ENCODE measurements around the gene UBE2D2.

The UBE2D2 gene

GRCh38 chr5:139633295-139634027, 72.3 kb downstream of the UBE2D2 start:
- in situ Hi-C loops (cut with HindIII; ENCODE audit: low sequenced_read_pairs) = loop anchor here (5.0 kb wide), 2 partner anchors 111 to 139 kb away; no protein-coding TSS in a partner anchor

DNA sequence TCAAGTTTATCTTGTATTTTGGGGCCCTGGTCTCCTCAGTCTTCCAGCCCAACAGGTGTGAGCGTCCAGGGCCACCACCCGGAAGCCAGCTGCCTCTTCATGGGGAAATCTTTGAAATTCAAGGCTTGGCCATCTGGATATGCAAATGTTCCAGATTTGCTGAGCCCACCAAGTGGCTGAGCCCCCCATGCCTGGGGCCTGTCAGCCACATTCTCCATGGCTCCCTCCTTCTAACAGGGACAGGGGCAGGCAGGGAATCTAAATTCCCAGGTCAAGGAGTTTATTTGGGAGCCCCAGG, 72.8 kb downstream of the UBE2D2 start:
- in situ Hi-C loops (cut with HindIII; ENCODE audit: low sequenced_read_pairs) = loop anchor here (5.0 kb wide), 2 partner anchors 112 to 138 kb away; no protein-coding TSS in a partner anchor

DNA sequence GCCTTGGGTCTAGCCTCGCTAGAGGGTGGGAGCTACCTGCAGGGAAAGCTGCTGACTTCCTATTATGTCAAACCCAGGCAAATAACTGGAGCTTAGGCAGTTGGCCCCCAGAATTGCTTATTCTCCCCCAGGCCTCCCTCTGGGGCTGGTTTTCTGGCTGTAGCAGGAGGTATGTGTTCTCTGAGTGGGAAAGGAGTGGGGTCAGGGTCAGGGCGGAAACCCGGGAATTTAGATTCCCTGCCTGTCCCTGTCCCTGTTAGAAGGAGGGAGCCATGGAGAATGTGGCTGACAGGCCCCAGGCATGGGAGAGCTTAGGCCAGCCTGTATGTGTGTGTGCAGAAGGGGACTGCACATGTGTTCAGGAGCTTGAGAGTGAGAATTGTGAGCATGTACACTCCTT, 73.4 kb downstream of the UBE2D2 start:
- in situ Hi-C loops (cut with HindIII; ENCODE audit: low sequenced_read_pairs) = loop anchor here (5.0 kb wide), 2 partner anchors 112 to 138 kb away; no protein-coding TSS in a partner anchor

- in situ Hi-C loops (cut with HindIII; ENCODE audit: low sequenced_read_pairs) = no loop called here
Measured at GRCh38 chr5:139635191-139635590, 74.1 kb downstream of the UBE2D2 start.

DNA sequence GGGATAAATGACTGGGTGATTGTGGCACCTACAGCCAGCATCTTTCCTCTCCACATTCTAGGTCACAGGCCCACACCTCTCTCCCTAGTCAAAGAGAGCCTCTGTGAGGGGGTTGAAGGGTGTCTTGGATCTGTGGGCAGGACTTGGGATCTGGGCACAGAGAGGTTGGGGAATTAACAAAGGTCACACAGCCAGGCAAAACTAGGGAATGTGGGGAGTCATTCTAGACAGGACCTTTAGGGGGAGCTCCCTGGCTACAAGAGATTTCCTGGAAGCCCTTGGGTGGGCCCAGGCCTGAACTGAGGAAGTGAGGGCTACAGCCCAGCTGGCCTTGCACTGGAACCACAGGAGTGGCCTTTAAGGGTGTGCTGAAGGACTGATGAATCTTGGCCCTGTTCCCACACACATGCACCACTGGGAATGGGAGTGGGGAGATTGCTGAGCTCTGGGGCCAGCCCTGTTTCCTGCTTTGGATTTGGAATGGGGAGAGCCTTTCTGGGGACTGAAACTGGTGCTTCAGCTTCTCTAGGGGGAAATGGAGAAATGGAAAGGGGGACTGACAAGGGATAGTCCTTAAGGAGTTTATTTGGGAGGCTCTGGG, 74.6 kb downstream of the UBE2D2 start:
- in situ Hi-C loops (cut with HindIII; ENCODE audit: low sequenced_read_pairs) = no loop called here

DNA sequence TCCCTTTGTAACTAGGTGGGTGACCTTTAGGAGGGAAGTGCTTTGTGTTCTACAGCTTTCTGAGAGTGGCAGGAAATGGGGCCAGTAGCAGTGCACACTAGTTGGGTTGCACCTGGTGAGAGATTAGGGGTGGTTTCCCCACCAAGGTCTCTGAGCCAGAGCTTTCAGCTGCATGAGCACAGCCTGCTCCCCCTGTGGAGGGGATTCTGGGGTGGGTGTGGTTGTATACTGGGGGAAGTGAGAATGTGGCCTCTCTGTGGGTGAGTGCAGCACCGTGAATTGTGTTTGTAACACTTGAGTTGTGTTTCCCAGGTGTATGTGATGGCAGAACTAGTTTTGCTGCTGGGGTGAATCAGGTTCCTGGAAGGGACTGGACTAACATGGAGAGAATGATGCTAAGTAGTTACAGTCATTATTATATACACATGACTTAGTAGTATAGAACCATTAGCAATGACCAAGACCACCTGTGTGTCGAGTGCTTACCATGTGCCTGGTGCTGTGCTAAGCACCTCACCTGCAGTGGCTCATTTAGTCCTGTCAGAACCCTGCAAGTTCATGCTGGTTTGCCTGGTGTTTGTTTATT, 75.2 kb downstream of the UBE2D2 start:
- in situ Hi-C loops (cut with HindIII; ENCODE audit: low sequenced_read_pairs) = no loop called here

DNA sequence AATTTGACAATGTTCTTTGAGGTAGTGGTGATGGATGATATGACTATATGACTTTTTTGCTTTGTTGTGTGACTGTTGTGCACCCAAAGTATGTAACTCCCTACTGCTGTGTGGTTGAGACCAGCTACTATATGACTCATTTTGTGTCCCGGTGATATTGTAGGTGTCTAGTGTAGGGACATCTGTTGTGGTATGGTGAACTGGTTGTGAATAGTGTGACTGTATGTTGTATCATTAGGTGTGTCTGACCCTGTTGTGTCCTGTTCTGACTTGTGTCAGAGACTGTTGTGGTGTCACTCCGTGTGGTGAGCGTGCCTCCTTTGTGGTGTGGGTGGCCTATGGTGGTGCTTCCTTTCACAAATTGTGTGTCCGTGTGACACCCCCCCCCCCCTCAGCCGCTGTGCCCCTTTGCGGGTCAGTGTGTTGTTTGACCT, 75.9 kb downstream of the UBE2D2 start:
- in situ Hi-C loops (cut with HindIII; ENCODE audit: low sequenced_read_pairs) = no loop called here

- in situ Hi-C loops (cut with HindIII; ENCODE audit: low sequenced_read_pairs) = no loop called here
Measured at GRCh38 chr5:139637438-139638089, 76.4 kb downstream of the UBE2D2 start.

DNA sequence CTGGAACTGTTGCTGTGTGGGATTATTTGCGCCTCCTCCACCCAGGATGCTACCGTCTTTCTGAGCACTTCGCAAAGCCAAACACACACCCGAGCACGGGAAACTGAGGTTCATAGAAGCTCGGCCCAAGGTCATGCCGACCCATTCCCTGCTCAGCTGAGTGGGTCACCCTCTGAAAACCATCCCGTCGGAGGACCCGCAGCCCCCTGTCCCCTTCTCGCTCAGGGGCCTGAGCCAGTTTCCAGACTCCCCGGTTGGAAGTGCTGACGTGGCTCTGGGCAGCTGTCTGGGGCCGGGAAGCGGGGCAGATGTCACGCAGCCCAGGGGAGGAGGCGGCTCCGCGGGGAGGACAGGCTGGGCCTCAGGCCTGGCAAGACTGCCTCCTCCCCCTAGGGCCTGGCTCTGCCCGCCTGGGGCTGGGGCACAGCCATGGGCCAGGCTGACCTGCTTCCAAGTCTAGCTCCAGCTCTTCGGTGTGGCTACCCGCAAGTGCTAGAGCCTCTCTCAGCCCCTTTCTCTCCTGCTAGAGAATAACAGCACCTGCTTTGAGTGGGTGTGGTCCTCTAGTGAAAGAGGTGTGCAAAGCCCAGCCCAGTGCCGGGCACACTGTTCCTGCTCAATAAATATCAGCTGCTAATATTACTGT, 77.1 kb downstream of the UBE2D2 start:
- in situ Hi-C loops (cut with HindIII; ENCODE audit: low sequenced_read_pairs) = no loop called here

GRCh38 chr5:139638736-139639618, 77.8 kb downstream of the UBE2D2 start:
- in situ Hi-C loops (cut with HindIII; ENCODE audit: low sequenced_read_pairs) = no loop called here

DNA sequence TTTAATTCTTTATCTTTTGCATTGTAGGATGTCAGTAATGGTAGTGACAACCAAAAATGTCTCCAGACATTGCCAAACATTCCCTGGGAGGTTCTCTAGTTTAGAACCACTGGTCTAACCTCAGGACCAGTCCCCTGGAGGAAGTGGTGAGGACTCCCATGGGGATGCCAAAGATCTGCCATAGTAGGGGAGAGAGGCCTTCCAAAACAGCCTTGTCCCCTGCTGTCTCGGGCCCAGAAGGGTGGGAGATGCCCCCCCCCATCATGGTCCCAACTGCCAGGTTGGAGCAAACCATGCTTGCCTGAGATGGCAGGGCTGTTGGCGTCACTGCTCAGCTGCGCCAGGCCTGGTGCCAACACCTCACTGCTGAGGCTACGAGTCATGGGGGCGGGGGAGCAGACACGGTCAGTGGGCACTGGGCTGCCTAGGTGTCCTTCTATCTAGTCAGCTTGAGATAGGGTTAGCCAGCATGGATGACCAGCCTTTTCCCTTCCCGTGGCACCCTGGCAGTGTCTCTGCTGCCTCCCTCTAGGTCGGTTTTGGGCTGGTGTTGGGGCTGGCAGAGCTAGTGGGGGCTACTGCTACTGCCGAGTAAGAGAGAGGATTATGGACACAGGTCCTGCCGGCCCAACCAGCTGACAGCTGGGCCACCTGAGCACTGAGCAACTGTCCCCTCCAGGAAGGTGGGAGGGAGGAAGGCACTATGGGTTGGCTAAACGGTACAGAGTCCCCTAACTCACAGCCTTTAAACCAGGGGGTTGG, 78.7 kb downstream of the UBE2D2 start:
- in situ Hi-C loops (cut with HindIII; ENCODE audit: low sequenced_read_pairs) = loop anchor here (5.0 kb wide), 1 partner anchor 47 kb away; no protein-coding TSS in a partner anchor

GRCh38 chr5:139640421-139641115, 79.4 kb downstream of the UBE2D2 start:
- in situ Hi-C loops (cut with HindIII; ENCODE audit: low sequenced_read_pairs) = loop anchor here (5.0 kb wide), 1 partner anchor 48 kb away; no protein-coding TSS in a partner anchor

DNA sequence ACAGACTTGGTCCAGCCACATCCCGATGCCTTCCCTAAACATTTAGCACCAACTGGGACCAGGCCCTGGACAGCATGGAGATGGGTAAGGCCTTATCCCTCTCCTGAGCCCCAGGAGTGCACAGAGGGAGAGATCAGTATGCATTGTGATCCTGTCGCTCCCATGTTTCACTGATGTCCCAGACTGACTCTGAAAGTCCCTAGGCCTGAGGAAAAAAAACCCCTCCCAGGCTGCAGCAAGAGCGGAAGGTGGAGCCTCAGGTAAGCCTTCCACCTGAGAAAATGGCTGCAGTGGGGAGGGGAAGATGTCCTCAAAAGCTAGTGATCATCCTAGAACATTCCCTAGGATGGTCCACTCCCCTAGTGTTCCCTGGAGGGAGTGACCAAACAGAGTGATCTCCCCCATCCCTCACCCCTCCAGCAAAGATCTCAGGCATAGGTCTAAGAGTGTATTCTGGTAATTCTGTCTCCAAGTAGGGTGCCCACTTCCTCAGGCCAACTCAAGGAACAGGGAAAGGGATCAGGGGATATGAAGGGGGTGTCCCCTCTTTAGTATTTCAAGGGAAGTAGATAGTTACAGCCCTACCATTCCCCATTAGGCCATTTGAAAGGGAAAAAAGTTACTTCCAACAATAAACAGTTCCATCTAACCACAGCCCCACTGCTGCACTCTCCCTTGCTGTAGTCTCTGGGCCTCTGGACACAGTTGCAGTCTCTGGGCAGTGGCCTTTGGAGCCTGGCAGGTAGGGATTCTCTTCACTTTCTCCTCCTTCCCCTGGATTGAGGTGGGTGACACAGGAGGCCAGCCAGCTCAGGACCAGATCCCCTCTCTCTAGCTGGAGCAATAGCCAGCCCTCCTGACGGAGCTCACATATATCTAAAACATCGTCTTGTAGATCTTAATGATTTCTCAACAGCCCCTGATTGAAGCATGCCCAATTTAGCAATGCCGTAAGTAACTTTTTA, 80.3 kb downstream of the UBE2D2 start:
- in situ Hi-C loops (cut with HindIII; ENCODE audit: low sequenced_read_pairs) = loop anchor here (5.0 kb wide), 1 partner anchor 49 kb away; no protein-coding TSS in a partner anchor

DNA sequence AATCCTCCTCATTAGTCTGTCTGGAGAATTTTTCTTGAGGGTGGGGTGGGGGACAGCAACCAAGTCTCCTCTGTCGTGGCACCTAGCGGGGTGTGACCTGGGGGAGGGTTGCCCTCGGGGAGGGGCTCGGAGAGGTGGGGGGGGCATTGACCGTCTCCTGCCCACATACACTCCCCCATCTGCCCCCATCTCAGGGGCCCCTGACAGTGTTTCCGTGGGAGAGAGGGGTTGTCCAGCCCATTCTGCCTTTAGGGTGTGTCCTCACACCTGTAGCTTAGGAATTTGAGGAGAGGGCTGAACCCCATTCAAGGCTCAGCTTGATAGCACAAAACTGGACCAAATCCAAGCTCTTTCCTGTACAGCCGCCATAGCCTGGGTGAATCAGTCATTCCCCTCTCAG, 81.1 kb downstream of the UBE2D2 start:
- in situ Hi-C loops (cut with HindIII; ENCODE audit: low sequenced_read_pairs) = loop anchor here (5.0 kb wide), 1 partner anchor 50 kb away; no protein-coding TSS in a partner anchor

DNA sequence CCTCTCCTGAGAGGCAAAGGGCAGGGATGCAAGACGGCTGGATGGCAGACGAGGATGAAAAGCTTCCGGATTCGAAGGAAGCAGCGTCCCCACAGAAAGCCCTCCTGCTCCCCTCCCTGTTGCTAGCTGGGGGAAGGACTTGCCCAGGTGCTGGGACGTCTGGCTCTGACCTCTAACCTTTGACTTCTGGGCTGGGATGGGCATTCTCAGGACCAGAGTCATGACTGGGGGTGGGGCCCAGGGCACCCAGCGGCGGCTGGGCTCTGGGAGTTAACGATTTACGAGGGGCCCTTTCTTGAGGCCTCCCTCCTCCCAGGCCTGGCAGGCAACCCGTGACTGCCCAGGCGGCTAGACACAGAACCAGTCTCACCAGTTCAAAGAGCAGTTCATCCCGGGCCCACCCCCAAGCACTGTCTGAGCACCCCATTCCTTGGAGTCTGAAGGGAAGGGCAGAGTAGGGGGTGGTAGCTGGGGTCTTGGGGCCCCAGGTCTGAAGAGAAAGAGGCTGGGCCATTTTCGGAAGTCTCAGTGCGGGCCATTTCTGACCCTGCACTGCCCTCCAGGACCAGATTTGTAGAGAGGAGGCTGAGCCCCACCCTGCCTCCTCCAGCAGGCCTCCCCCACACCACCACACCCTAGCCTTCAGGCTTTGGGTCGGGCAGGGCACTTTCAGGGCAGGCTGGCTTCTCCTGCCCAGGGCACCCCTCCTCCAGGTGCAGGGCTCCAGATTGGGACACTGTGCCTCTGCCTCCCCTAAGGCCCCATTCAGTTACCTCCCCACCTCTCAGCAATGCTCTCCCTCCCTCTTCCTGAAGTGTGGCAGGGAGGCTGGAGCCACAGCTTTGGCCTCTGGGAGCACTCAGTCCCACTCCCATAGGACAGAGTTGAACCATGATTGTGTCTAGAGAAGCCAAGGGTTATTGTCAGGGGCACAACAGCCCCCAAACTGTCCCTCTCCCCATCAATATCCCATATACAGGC, 82.0 kb downstream of the UBE2D2 start:
- in situ Hi-C loops (cut with HindIII; ENCODE audit: low sequenced_read_pairs) = loop anchor here (5.0 kb wide), 1 partner anchor 51 kb away; no protein-coding TSS in a partner anchor

GRCh38 chr5:139644001-139644456, 82.9 kb downstream of the UBE2D2 start:
- in situ Hi-C loops (cut with HindIII; ENCODE audit: low sequenced_read_pairs) = loop anchor here (5.0 kb wide), 1 partner anchor 52 kb away; no protein-coding TSS in a partner anchor
